Measurements from ENCODE around the gene VPS16.

GRCh38 chr20:2880650-2881049 is 40.1 kb downstream of the VPS16 start:
- TF ChIP-seq CTCF (optimal IDR thresholded peaks at IDR 0.05 in 1 of 3, IDR thresholded peaks at IDR 0.05 in 1 of 3, conservative IDR thresholded peaks at IDR 0.05 in 1 of 3; ENCODE audit: extremely low read depth in 1 of 3, insufficient read depth in 2 of 3, low read length in 3 of 3) (no peak), EZH2 (IDR thresholded peaks at IDR 0.05; ENCODE audit: low read length) (no peak)

Data from keratinocyte (primary cell).